ENCODE data around the gene OR5AK2.
"Not testable (repeated sequence)": the region's sequence is repeated elsewhere in the genome, so short reads cannot be mapped to it uniquely, and the experiment has no call there.

The OR5AK2 gene, protein sequence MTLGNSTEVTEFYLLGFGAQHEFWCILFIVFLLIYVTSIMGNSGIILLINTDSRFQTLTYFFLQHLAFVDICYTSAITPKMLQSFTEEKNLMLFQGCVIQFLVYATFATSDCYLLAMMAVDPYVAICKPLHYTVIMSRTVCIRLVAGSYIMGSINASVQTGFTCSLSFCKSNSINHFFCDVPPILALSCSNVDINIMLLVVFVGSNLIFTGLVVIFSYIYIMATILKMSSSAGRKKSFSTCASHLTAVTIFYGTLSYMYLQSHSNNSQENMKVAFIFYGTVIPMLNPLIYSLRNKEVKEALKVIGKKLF

DNA sequence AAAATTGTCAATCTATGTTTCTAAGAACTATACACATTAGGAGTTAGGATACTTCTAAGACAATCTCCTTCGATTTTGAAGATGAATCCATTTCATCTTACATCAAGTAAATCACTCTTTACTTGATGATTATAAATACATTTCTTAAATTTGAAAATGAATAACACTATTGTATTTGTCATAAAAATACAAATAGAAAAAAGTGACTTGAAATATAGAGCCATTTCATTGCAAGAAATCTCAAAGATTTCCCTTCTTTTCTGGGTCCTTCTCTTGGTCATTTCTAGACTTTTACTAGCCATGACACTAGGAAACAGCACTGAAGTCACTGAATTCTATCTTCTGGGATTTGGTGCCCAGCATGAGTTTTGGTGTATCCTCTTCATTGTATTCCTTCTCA lies at the start of gene OR5AK2:
TSS of gene OR5AK2 (plus strand) at position 301 of the 400 bp plus-strand sequence. CDS start at position 301, 0 bp downstream.
- no peak for DNase-seq

DNA sequence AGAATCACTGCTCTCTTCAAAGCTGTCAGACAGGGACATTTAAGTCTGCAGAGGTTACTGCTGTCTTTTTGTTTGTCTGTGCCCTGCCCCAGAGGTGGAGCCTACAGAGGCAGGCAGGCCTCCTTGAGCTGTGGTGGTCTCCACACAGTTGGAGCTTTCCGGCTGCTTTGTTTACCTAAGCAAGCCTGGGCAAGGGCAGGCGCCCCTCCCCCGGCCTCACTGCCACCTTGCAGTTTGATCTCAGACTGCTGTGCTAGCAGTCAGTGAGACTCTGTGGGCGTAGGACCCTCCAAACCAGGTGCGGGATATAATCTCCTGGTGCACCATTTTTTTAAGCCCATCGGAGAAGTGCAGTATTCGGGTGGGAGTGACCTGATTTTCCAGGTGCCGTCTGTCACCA lies 43.2 kb upstream of the OR5AK2 start:
- DNase-seq = not testable (repeated sequence)

DNA sequence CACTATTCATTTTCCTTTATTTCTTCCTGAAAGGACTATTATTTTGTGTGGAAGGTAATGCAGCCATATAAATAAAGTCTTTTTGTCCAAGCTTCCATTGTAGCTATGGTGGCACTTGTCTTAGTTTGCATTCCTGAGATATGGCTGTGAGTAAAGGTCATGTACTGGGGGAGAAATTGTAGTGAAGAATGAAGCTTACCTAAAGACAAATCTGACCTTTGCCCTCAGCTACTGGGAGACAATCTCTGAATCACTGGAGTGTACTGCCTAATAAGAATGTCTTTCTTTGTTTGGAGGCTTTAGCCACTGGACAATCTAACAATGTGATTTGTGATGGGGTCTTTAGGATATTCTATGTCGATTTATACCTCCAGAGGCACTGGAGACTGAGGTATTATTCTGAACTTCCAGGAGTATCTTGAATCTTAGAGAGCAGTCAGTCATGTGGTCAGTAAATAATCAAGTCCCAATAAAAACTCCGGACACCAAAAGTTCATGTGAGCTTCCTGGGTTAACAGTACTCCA lies 39.7 kb upstream of the OR5AK2 start:
- DNase-seq = no peak

DNA sequence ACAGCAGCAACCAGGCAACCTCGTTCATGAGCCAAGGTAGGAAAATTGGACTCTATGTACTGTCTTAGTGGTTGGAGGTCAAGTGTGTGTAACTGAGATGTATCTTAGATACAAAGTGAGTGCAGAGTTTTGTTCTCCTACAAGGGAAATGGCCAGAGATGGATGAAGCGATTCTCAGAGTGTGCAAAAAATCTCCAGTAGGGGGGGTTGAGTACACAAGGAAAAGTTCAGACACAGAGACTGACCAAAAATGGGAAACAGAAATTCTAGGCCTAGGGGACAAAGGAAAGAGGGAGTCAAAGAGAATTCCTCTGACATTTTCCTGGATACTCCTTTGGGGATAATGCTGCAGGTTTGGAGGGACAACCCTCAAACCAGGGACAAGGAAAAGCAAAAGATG lies 38.2 kb upstream of the OR5AK2 start:
- no peak for DNase-seq

DNA sequence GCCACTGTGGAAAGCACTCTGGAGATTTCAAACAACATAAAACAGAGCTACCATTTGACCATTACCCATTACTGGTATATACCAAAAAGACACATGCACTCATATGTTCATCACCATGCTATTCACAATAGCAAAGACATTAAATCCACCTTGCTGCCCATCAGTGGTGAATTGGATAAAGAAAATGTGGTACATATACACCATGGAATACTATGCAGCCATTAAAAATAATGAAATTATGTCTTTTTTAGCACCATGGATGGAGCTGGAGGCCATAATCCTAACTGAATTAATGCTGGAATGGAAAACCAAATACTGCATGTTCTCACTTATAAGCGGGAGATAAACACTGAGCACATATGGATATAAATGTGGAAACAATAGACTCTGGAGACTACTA lies 34.8 kb upstream of the OR5AK2 start:
- DNase-seq = not testable (repeated sequence)

DNA sequence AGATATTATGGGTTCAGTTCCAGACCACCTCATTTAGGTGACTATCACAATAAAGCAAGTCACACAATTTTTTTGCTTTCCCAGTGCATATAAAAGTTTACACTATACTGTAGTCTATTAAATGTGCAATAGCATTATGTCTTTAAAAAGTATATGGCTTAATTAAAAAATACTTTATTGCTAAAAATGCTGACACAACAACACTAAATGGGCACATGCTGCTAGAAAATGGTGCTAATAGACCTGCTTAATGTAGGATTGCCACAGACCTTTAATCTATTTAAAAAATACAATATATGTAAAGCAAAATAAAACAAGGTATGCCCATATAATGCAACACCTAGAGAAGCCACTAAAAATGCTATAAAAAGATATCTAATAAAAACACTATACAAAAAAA lies 27.1 kb upstream of the OR5AK2 start:
- no peak for DNase-seq

DNA sequence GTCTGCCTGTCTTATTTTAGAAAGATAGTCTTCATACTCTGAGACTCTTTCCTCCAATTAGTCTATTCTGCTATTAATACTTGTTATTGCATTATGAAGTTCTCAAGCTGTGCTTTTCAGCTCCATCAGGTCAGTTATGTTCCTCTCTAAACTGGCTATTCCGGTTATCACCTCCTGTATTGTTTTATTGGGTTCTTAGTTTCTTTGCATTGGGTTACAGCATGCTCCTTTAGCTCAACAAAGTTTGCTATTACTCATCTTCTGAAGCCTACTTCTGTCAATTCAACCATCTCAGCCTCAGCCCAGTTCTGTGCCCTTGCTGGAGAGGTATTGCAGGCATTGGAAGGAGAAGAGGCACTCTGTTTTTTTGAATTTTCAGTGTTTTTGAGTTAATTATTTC lies 21.0 kb upstream of the OR5AK2 start:
- no peak for DNase-seq

DNA sequence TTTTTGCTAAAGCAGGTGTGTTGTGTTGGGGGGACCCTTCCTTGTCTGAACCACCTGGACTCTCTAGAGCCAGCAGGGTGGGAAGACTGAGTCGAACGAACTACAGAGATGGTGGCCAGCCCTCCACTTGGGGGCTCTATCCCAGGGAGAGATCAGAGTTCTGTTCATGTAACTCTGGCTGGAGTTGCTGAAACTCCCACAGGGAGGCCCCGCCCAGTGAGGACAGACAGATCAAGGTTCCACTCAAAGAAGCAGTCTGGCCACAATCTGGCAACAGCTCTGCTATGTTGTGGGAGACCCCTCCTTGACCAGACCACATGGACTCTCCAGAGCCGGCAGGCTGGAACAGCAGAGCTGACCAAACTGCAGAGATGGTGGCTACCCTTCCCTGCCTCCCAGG lies 20.2 kb upstream of the OR5AK2 start:
- no peak for DNase-seq

DNA sequence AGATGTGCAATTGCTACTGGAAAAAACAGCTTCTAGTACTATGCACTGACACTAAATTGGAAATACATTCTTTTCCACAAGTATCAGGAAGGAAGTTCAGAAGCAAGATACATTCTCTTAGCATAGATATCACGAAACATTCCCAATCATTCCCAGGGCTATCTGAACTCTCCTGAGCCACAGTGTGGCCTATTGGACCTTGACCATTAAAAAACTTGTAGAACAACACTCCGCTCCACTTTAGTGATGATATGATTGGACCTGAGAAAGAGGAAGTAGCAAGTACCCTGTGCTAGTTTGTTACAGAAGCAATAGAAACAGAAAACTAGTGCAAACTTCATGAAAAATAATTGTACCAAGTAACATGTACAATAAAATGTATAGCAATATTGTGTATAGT lies 11.4 kb upstream of the OR5AK2 start:
- no peak for DNase-seq

DNA sequence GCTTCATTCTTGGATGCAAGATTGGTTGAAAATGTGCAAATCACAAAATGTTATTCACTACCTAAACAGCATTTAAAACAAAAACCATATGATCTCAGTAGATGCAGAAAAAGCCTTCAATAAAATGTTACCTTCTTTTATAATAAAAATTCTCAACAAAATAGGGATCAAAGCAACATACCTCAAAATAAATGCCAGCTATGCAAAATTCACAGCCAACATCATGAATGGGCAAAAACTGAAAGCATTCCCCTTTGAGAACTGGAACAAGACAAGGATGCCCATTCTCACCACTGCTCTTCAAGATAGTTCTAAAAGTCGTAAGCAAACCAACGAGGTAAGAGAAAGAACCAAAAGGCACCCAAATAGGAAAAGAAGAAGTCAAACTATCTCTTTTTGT lies 2.0 kb downstream of the OR5AK2 start:
- no peak for DNase-seq

DNA sequence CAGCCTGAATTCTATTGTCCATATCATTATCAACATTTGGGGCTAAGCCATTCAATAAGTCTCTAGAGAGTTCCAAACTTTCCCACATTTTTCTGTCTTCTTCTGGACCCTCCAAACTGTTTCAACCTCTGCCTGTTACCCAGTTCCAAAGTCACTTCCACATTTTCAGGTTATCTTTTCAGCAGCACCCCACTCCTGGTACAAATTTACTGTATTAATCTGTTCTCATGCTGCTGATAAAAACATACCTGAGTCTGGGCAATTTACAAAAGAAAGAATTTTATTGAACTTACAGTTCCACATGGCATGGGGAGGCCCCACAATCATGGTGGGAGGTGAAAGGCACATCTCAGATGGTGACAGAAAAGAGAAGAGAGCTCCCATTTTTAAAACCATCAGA lies 5.8 kb downstream of the OR5AK2 start:
- DNase-seq = no peak

DNA sequence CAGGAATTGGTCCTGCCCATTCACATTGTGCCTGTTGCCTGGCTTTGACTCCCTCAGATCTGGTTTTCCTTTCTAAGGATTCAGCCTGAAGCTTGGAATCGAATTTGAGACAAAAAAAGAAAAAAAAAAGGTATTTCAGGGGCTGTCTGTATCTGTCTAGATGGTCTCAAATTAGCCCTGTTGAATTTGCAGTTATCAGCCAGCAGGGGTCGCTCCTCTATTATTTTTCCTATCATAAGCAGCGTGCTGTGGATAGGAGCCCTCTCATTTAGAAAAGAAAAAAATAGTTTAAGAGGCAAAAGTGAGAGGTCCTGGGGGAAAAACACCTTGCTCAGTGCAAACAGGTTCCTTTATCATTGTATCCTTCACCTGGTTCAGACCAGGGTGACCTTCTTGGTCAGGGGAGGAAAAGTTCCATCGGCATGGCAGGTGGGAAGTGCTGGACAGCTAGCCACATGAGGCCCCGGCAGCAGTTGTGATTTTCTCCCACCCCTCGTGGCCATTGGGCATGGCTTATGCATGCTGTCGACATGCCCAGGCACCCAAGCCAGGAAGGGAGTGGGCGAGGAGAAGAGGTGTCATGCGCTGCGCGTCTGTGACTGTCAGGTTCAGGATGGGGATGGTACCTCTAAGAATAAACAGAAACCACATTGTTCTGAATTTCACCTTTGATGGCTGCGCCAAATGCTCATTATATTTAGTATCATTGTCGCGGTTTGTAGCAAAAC lies 13.1 kb downstream of the OR5AK2 start:
- DNase-seq = no peak

DNA sequence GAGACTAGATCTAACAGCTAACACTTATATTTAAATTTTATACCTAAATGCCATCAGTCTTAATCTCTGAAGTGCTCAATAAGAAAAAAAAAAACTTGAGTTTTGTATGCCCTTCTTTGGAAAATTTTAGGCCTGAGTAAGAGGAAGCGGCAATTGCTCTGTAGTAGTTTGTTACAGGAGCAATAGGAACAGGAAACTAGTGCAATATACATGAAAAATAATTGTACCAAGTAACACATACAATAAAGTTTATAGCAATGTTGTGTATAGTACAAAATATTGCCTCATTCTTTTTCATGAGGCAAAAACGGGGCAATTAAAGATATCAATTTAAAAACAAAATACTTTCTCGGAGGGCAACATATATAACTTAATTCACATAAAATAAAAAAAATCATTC lies 19.7 kb downstream of the OR5AK2 start:
- DNase-seq = no peak

DNA sequence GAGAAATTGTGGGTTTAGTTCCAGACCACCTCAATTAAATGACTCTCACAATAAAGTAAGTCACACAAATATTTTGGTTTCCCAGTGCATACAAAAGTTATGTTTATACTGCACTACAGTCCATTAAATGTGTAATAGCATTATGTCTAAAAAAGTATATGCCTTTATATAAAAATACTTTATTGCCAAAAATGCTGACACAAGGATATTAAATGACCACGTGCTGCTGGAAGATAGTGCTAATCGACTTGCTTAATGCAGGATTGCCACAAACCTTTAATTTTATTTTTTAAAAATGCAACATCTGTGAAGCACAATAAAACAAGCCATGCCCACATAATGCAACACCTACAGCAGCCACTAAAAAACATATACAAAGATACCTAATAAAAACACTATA lies 27.0 kb downstream of the OR5AK2 start:
- DNase-seq = no peak

DNA sequence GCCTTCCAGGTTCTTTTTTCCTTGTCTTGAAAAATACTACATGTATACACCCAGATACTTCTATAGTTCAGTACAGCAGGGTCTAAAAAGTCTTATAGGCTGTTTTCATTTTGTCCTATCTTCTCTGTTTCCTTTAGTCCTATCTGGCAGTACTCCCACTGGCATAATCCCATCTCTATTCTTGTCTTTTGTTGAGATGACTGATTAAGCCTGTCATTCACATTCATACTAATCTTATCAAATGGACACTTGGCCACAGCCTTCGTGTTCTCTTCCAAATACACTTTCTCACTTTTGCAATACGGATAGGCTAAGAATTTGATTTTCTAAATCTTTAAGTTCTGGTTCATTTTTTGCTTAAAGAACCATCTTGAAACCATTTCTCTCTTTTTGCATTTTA lies 42.8 kb downstream of the OR5AK2 start:
- DNase-seq = no peak
